Heart left ventricle (tissue), 13 donors: ENCODE results near the gene APLF.

Experiments
- POLR2A ChIP-seq, 2 donors: fragments of 450-650 bp; IDR thresholded peaks; one replicate each; pipeline ENCODE4 v1.6.1; 2017; ENCODE audit warnings: antibody characterized with exemption in 2 of 2, mild to moderate bottlenecking in 2 of 2, moderate library complexity in 2 of 2
- TF ChIP-seq, protein P1 (sequence below), 12 donors: fragments of 200-600 bp; sonication (generic) in 4 of 12; IDR thresholded peaks; one replicate each; pipeline versions ENCODE4 v1.5.0 to v1.8.0; 2018 to 2022; ENCODE audit warnings: antibody characterized with exemption in 12 of 12, mild to moderate bottlenecking in 5 of 12
- donor health status: ischemic (EF 13 %, LVEDD 7.1; RV severe dilation, severe dysfunction).
- donor health status: DM: no; HTN: yes; CAD: no.
- donor health status: DM: no; HTN: no; CAD: no.
- donor health status: ischemic (EF 25% LVEDD 6.9; RV normal size, moderate dysfunction).
- donor health status: ischemic (EF 25% LVEDD 5.7; RV mildly dilated, moderate dysfunction).
- donor health status: ischemic (EF 35%, LVEDD 5.7; RV mildly dilated, moderate dysfunction).
- donor health status: nonischemic (EF 11% LVEDD 7.7; RV severe dilation, severe dysfunction).
- donor health status: DM: yes; HTN: yes; CAD: no.
- donor health status: PGD.
- donor health status: ischemic (EF 29% LVEDD 5.4; RV normal size, mild dysfunction).
- donor health status: nonischemic (EF 23%, LVEDD 6.1; RV moderate dilation, normal function).

- TF ChIP-seq, protein P1, sequence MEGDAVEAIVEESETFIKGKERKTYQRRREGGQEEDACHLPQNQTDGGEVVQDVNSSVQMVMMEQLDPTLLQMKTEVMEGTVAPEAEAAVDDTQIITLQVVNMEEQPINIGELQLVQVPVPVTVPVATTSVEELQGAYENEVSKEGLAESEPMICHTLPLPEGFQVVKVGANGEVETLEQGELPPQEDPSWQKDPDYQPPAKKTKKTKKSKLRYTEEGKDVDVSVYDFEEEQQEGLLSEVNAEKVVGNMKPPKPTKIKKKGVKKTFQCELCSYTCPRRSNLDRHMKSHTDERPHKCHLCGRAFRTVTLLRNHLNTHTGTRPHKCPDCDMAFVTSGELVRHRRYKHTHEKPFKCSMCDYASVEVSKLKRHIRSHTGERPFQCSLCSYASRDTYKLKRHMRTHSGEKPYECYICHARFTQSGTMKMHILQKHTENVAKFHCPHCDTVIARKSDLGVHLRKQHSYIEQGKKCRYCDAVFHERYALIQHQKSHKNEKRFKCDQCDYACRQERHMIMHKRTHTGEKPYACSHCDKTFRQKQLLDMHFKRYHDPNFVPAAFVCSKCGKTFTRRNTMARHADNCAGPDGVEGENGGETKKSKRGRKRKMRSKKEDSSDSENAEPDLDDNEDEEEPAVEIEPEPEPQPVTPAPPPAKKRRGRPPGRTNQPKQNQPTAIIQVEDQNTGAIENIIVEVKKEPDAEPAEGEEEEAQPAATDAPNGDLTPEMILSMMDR (IDR thresholded peaks at IDR 0.05): no peak
- TF ChIP-seq POLR2A (IDR thresholded peaks at IDR 0.05): no peak
Measured at GRCh38 chr2:68564426-68564825, 97.0 kb downstream of the APLF start.
